HG02852 (cell line): ENCODE measurements around the gene TTLL9.

Experiments
- ATAC-seq: cut with Tn5 transposase; IDR thresholded peaks from one replicate; pipeline ENCODE4 v1.9.1; 2021; ENCODE audit warnings: mild to moderate bottlenecking, moderate library complexity; ENCODE audit not compliant: unreplicated experiment

The TTLL9 gene

GRCh38 chr20:31857861-31858759, 12.3 kb upstream of the TTLL9 start:
- peak; percentile 73 for ATAC-seq

DNA sequence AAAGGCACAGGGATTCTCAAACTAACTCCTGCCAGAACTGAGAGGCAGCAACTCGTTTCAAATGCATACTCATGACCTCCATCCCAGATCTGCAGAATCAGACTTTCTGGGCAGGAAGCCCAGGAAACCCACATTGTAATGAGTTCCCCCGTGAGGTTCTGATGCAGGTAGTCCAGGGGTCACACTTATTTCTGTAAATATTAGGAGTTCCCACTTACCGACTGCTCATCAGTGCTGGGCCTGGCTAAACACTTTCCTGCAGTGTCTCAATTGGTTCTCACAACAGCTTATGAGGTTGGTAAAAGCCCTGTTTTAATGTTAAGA, 11.7 kb upstream of the TTLL9 start:
- no peak for ATAC-seq

- ATAC-seq, result no peak
These were observed 11.0 kb upstream of the TTLL9 start for GRCh38 chr20:31859266-31859997.

- no peak for ATAC-seq
These were observed 10.4 kb upstream of the TTLL9 start for GRCh38 chr20:31859998-31860380.

DNA sequence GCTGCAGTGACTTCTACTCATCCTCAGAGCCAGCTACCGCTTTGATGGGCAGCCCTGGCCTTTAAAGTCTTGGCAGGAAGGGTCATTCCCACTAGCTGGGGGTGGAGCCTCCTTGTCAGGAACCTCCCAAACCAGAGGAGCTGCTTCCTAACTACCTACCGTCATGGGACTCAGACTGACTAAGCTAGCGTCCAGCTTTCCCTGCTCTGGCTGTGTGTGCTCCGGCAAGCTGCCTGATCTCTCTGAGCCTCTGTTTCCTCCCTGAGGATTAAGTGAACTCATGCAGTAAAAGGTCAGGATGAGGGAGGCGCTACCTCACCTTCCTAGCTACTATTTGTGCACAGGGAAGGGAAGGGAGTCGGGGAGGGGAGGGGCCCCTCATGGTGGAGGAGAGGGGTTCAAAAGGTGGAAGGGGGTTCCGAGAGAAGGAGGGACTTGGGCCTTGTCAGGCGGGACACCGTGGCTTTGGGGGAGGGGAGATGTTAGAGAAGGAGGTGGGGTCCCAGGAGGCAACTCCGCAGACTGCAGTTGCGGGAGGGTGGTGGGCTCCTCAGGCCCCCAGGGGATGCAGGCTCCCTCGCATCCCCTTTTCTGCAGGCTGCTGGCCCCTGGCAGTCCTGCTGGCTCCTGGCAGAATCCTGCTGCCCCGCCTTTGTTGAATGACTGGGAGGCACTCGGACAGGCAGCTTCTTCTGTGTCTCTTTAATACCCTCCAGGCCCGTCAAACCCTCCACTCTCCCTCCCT, 9.9 kb upstream of the TTLL9 start:
- no peak for ATAC-seq

DNA sequence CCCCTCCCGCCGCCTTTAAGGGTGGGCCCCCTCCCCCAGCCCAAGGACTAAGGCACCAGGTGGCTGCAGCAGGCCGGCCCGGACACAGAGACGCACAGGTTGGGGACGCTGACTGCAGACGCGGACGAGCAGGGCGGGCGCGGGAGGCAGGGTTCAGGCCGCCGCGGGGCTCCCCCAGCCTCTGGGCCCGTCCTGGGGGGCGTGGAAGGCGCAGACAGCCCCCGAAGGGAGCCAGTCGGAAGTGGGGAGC, 9.4 kb upstream of the TTLL9 start:
- no peak for ATAC-seq

- no peak for ATAC-seq
These were observed 8.9 kb upstream of the TTLL9 start for GRCh38 chr20:31861385-31862156.

GRCh38 chr20:31862157-31862470, 8.3 kb upstream of the TTLL9 start:
- no peak for ATAC-seq

DNA sequence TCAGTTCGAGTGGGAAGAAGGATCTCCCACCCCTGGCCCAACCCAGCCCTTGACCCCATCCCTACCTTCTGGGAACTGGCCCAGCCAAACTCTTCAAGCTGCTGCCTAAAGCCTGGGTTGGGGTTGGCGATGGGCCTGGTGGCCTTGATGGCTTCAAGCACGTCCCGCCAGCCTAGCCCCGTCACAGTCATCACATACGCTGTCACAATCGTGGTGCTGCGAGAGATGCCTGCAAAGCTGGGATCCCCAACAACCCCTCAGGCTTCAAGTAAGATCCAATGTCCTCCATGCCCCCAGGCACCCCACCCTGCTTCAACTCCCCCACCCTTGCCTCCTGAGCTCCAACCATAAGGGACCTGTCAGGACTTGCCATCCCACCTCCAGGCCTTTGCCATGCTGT, 7.9 kb upstream of the TTLL9 start:
- no peak for ATAC-seq

- ATAC-seq, result no peak
These were observed 6.9 kb upstream of the TTLL9 start for GRCh38 chr20:31863296-31864085.

DNA sequence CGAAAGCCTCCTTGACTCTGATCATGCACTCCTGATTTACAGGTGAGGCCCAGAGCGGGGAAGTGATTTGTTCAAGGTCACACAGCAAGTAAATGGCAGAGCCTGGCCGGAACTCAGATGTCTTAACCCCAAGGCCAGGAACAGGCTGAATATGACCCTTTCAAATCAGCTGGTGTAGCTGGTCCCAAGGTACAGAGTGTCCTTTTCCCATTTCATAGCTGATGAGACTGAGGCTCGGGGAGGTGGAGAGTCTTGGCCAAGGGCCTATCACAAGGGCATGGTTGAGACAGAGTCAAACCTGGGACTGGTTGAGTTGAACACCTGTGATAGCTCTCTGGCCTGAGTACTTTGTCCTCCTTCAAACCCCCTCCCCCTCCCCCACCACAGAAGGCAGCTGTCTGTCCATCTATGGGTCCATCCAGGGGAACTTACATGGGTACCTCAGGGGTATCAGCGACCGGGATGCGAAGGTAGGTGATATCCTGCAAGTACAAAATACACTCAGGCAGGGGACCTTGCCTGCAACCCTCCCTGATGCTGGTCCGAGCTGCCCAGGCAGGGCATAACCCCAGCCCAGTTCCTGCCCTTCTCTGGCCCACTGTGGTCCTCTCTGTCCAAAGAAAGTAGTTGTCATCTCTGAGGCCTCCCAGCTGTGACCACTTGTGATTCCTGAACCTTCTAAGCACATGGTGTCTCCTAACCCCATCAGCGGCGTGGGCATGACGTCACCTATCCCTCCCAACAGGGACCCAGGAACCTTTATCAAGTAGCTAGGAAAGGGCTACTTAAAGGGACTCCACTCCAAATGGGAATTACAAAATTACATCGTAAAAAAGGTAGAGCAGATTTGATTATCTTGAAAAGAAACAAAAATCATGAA, 5.7 kb upstream of the TTLL9 start:
- ATAC-seq, result no peak

GRCh38 chr20:31866221-31866620, 4.2 kb upstream of the TTLL9 start:
- no peak for ATAC-seq

GRCh38 chr20:31868853-31869672, 1.4 kb upstream of the TTLL9 start:
- no peak for ATAC-seq

- no peak for ATAC-seq
These were observed 827 bp upstream of the TTLL9 start for GRCh38 chr20:31869673-31869941.

- ATAC-seq, result no peak
These were observed 538 bp downstream of the TTLL9 start for GRCh38 chr20:31870726-31871617.

- ATAC-seq, result no peak
These were observed 1.2 kb downstream of the TTLL9 start for GRCh38 chr20:31871618-31871954.

GRCh38 chr20:31872406-31872805, 2.0 kb downstream of the TTLL9 start:
- no peak for ATAC-seq

GRCh38 chr20:31875671-31876070, 5.2 kb downstream of the TTLL9 start:
- ATAC-seq, result no peak
